Fibroblast of lung (primary cell): ENCODE results near the gene CARD10. TPM values are rescaled to one million over a fixed set of nuclear protein-coding genes. Genes with fewer than 3 reads are reported as not detected.

Experiments
- DNase-seq, 2 donors: peaks; one replicate each; pipeline versions ENCODE4 v3.0.0 to v3.0.0-alpha.2; 2010; ENCODE audit warnings: low read depth in 2 of 2
- H2AFZ ChIP-seq: 2 replicates; pipeline ENCODE4 v1.5.1; 2012; ENCODE audit warnings: low read length, control low read depth, inconsistent platforms
- H3K27ac ChIP-seq: 2 replicates; pipeline ENCODE4 v1.5.1; 2011; ENCODE audit warnings: low read length, control low read depth; ENCODE audit not compliant: insufficient read depth
- H3K27me3 ChIP-seq: 2 replicates; pipeline ENCODE4 v1.5.1; 2011; ENCODE audit warnings: mild to moderate bottlenecking, low read length; ENCODE audit not compliant: control insufficient read depth, insufficient read depth
- H3K36me3 ChIP-seq: 2 replicates; pipeline ENCODE4 v1.5.1; 2011; ENCODE audit warnings: low read length; ENCODE audit not compliant: control insufficient read depth, insufficient read depth
- H3K4me1 ChIP-seq: 2 replicates; pipeline ENCODE4 v1.5.1; 2011; ENCODE audit warnings: low read length; ENCODE audit not compliant: control insufficient read depth, insufficient read depth; ENCODE audit errors: extremely low read depth
- H3K4me2 ChIP-seq: 2 replicates; pipeline ENCODE4 v1.5.1; 2011; ENCODE audit warnings: low read length, control low read depth; ENCODE audit not compliant: insufficient read depth; ENCODE audit errors: extremely low read depth
- H3K4me3 ChIP-seq, 4 experiments: fragments of 200-600 bp in 1 of 4; sonication (generic) in 1 of 4; replicated peaks in 1 of 4; 2 replicates each; pipeline ENCODE4 v1.5.1; 2011 to 2016; ENCODE audit warnings: low read length in 4 of 4, low read depth in 3 of 4, mild to moderate bottlenecking in 3 of 4, control low read depth in 2 of 4, inconsistent platforms in 1 of 4, mixed read lengths in 1 of 4; ENCODE audit not compliant: insufficient read depth in 1 of 4; ENCODE audit errors: control extremely low read depth in 1 of 4
- H3K79me2 ChIP-seq: 2 replicates; pipeline ENCODE4 v1.5.1; 2012; ENCODE audit warnings: mild to moderate bottlenecking, low read length, inconsistent platforms; ENCODE audit not compliant: control insufficient read depth, insufficient read depth
- H3K9ac ChIP-seq: 2 replicates; pipeline ENCODE4 v1.5.1; 2011; ENCODE audit warnings: mild to moderate bottlenecking, low read length, control low read depth; ENCODE audit not compliant: insufficient read depth
- H3K9me3 ChIP-seq: 2 replicates; pipeline ENCODE4 v1.5.1; 2012; ENCODE audit warnings: low read depth, low read length; ENCODE audit not compliant: control insufficient read depth, insufficient read depth
- H4K20me1 ChIP-seq: 2 replicates; pipeline ENCODE4 v1.5.1; 2011; ENCODE audit warnings: low read length; ENCODE audit not compliant: control insufficient read depth, insufficient read depth; ENCODE audit errors: extremely low read depth
- CTCF ChIP-seq, 2 donors: IDR thresholded peaks in 1 of 2; conservative IDR thresholded peaks in 1 of 2; 1 replicate in 1 of 2; 2 replicates in 1 of 2; pipeline ENCODE4 v1.5.1; 2011 to 2012; ENCODE audit warnings: low read length in 2 of 2, control low read depth in 1 of 2, inconsistent platforms in 1 of 2, low read depth in 1 of 2, mild to moderate bottlenecking in 1 of 2
- EZH2 ChIP-seq: IDR thresholded peaks from 2 replicates; pipeline ENCODE4 v1.5.1; 2012; ENCODE audit warnings: low read length, control low read depth, mild to moderate bottlenecking; ENCODE audit errors: missing control alignments
- polyA plus RNA-seq, 2 donors: library from polyadenylated mRNA; depleted of rRNA in 1 of 2; stranded (reverse) in 1 of 2; unstranded in 1 of 2; fragments of >200 nt; gene quantifications; 2 replicates each; pipeline ENCODE4 v1.2.1, GENCODE V29; 2011 to 2012; ENCODE audit warnings: missing spikeins in 1 of 2
- total RNA-seq: library from RNA; depleted of rRNA; stranded (reverse); fragments of >200 nt; gene quantifications from 2 replicates; pipeline ENCODE4 v1.2.1, GENCODE V29; 2014

Gene CARD10
- total and polyA plus RNA-seq, 2 donors (not counting 1 experiment from before 2014, with no cell fraction given) = 1.6 to 2.3 TPM

- no peaks in the 10 kb centered on the region for H3K9me3 ChIP-seq
- no peak overlapping the region for H3K9ac ChIP-seq
- H3K79me2 ChIP-seq = no peaks in the 10 kb centered on the region
- H3K27ac ChIP-seq = no peak overlapping the region
- peaks cover 6% of the 10 kb centered on the region for H3K27me3 ChIP-seq
- TF ChIP-seq EZH2 (no peak), CTCF (conservative IDR thresholded peaks at IDR 0.05 in 1 of 2, IDR thresholded peaks at IDR 0.05 in 1 of 2; ENCODE audit: low read depth in 1 of 2, low read length in 2 of 2) (no peak)
- H3K36me3 ChIP-seq = no peaks in the 10 kb centered on the region
- no peaks in the 10 kb centered on the region for H4K20me1 ChIP-seq
- DNase-seq = no peak
- H3K4me2 ChIP-seq = no peak overlapping the region
- H3K4me1 ChIP-seq = peaks cover 18% of the 10 kb centered on the region
- no peak overlapping the region for H2AFZ ChIP-seq
- no peak overlapping the region for H3K4me3 ChIP-seq
Measured at GRCh38 chr22:37459206-37459605, 60.0 kb downstream of the CARD10 start.

- Histone ChIP-seq H2AFZ (no peak overlapping the region), H4K20me1 (no peaks in the 10 kb centered on the region), H3K4me3 (no peak overlapping the region), H3K79me2 (no peaks in the 10 kb centered on the region), H3K9me3 (no peaks in the 10 kb centered on the region), H3K27ac (no peak overlapping the region), H3K36me3 (no peaks in the 10 kb centered on the region), H3K9ac (no peak overlapping the region), H3K4me1 (peaks cover 18% of the 10 kb centered on the region), H3K27me3 (peaks cover 4% of the 10 kb centered on the region), H3K4me2 (no peak overlapping the region)
- no peak for TF ChIP-seq EZH2
- TF ChIP-seq CTCF (conservative IDR thresholded peaks at IDR 0.05 in 1 of 2, IDR thresholded peaks at IDR 0.05 in 1 of 2; ENCODE audit: low read depth in 1 of 2, low read length in 2 of 2) = peak; percentile 96
- peak; percentile 24 to 53 for DNase-seq
Measured at GRCh38 chr22:37457093-37457893, 61.9 kb downstream of the CARD10 start.

- H3K36me3 ChIP-seq = no peaks in the 10 kb centered on the region
- H3K4me1 ChIP-seq = peaks cover 18% of the 10 kb centered on the region
- no peak overlapping the region for H3K9ac ChIP-seq
- no peaks in the 10 kb centered on the region for H3K79me2 ChIP-seq
- no peaks in the 10 kb centered on the region for H3K9me3 ChIP-seq
- TF ChIP-seq CTCF (conservative IDR thresholded peaks at IDR 0.05 in 1 of 2, IDR thresholded peaks at IDR 0.05 in 1 of 2; ENCODE audit: low read depth in 1 of 2, low read length in 2 of 2) (no peak), EZH2 (no peak)
- H3K27me3 ChIP-seq = peaks cover 4% of the 10 kb centered on the region
- H4K20me1 ChIP-seq = no peaks in the 10 kb centered on the region
- no peak overlapping the region for H3K4me2 ChIP-seq
- H3K4me3 ChIP-seq = no peak overlapping the region
- DNase-seq = no peak
- H2AFZ ChIP-seq = no peak overlapping the region
- no peak overlapping the region for H3K27ac ChIP-seq
Measured at GRCh38 chr22:37456346-37456745, 62.9 kb downstream of the CARD10 start.
